RWPE2 (cell line): ENCODE measurements around the gene SORCS2.

Source experiments
- ATAC-seq: fragments of 200-7000 bp; cut with Tn5 transposase; 3 replicates; pipeline ENCODE4 v1.9.1; 2021; ENCODE audit warnings: low read depth
- DNase-seq: peaks from one replicate; pipeline ENCODE4 v3.0.0-alpha.2; 2020; ENCODE audit warnings: low spot score
- H3K27ac ChIP-seq: fragments of 450-650 bp; 2 replicates; pipeline ENCODE4 v1.5.1; 2017; ENCODE audit warnings: mild to moderate bottlenecking; ENCODE audit not compliant: poor library complexity, severe bottlenecking
- H3K27me3 ChIP-seq: fragments of 250-450 bp; sonication (Bioruptor Pico); 2 replicates; pipeline ENCODE4 v1.5.1; 2021; ENCODE audit warnings: mild to moderate bottlenecking, moderate library complexity; ENCODE audit not compliant: insufficient read depth, poor library complexity, severe bottlenecking
- H3K36me3 ChIP-seq: fragments of 250-450 bp; sonication (Bioruptor Pico); 2 replicates; pipeline ENCODE4 v1.5.1; 2020; ENCODE audit warnings: low read depth, mild to moderate bottlenecking, moderate library complexity
- H3K4me1 ChIP-seq: fragments of 250-450 bp; sonication (Bioruptor Pico); 2 replicates; pipeline ENCODE4 v1.5.1; 2021; ENCODE audit warnings: mild to moderate bottlenecking, moderate library complexity; ENCODE audit not compliant: insufficient read depth, poor library complexity, severe bottlenecking
- H3K4me3 ChIP-seq: fragments of 250-450 bp; sonication (Bioruptor Pico); 2 replicates; pipeline ENCODE4 v1.5.1; 2021; ENCODE audit warnings: mild to moderate bottlenecking, moderate library complexity; ENCODE audit not compliant: severe bottlenecking
- H3K9me3 ChIP-seq: fragments of 250-450 bp; sonication (Bioruptor Pico); 2 replicates; pipeline ENCODE4 v1.5.1; 2021; ENCODE audit warnings: mild to moderate bottlenecking, moderate library complexity; ENCODE audit not compliant: severe bottlenecking
- TF ChIP-seq, protein P1 (sequence below): fragments of 450-650 bp; IDR thresholded peaks from one replicate; pipeline ENCODE4 v1.5.1; 2017; ENCODE audit warnings: mild to moderate bottlenecking, moderate library complexity; ENCODE audit not compliant: poor library complexity, severe bottlenecking

The SORCS2 gene

DNA sequence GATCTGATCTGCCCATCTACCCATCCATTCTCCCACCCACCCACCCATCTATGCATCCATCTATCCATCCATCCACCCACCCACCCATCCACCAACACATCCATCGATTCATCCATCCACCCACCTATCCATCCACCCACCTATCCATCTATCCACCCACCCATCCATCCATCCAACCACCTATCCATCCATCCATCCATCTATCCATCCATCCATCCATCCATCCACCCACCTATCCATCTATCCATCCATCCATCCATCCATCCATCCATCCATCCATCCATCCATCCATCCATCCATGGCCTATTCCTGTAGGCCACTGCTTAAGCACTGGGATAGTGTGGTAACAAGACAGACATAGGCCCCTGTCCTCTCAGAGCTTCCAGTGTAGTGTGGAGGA, 69.8 kb downstream of the SORCS2 start:
- no peak overlapping the region for H3K27ac ChIP-seq
- no peaks in the 10 kb centered on the region for H3K27me3 ChIP-seq
- TF ChIP-seq, protein P1, sequence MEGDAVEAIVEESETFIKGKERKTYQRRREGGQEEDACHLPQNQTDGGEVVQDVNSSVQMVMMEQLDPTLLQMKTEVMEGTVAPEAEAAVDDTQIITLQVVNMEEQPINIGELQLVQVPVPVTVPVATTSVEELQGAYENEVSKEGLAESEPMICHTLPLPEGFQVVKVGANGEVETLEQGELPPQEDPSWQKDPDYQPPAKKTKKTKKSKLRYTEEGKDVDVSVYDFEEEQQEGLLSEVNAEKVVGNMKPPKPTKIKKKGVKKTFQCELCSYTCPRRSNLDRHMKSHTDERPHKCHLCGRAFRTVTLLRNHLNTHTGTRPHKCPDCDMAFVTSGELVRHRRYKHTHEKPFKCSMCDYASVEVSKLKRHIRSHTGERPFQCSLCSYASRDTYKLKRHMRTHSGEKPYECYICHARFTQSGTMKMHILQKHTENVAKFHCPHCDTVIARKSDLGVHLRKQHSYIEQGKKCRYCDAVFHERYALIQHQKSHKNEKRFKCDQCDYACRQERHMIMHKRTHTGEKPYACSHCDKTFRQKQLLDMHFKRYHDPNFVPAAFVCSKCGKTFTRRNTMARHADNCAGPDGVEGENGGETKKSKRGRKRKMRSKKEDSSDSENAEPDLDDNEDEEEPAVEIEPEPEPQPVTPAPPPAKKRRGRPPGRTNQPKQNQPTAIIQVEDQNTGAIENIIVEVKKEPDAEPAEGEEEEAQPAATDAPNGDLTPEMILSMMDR, result no peak
- H3K4me3 ChIP-seq, result no peak overlapping the region
- H3K9me3 ChIP-seq, result no peaks in the 10 kb centered on the region
- DNase-seq (no peak), ATAC-seq (no peak)
- no peaks in the 10 kb centered on the region for H3K36me3 ChIP-seq
- H3K4me1 ChIP-seq, result peaks cover 17% of the 10 kb centered on the region

GRCh38 chr4:7263166-7263565, 70.8 kb downstream of the SORCS2 start:
- Histone ChIP-seq H3K27ac (peak overlapping the region; percentile 31), H3K36me3 (no peaks in the 10 kb centered on the region), H3K27me3 (no peaks in the 10 kb centered on the region), H3K4me3 (no peak overlapping the region), H3K4me1 (peaks cover 17% of the 10 kb centered on the region), H3K9me3 (no peaks in the 10 kb centered on the region)
- ATAC-seq (peak; percentile 63), DNase-seq (no peak)
- TF ChIP-seq, protein P1, result no peak

GRCh38 chr4:7264694-7265093, 72.4 kb downstream of the SORCS2 start:
- no peak for DNase-seq

DNA sequence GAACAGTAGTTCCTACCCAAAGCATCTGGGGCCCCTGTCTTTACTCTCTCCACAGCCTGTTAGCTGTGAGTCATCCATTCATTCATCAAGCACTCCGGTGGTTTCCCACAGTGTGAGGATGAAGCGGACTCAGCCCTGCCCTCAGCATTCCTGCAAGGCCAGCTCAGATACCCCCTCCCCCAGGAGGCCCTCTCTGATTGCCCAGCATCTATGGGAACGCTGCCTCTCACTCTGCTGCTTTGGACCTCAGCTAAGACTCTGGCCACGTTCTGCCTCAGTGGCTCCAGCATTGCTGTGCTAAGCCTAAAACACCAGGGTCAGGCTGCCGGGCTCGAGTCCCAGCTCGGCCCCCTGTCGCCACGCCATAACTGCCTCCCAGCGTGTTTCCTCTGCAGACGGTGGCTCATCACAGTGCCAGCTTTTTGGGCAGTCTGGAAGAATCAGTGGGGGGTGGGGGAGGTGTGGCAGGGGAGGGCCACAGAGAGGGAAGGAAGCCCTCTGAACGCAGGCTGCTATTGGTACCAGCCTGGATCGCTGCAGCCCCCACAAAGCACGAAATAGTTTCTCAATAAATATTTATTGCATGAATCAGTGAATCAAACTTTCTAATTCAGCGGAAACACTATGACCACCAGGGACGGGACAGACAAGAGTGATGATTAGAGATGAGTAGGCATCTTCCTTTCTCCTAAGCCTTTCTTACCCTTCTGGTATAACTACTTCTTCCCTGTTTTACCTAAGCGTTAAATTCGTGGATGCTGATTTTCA, 74.4 kb downstream of the SORCS2 start:
- TF ChIP-seq, protein P1, result no peak
- Histone ChIP-seq H3K27ac (peak overlapping the region; percentile 10), H3K36me3 (no peaks in the 10 kb centered on the region), H3K27me3 (no peaks in the 10 kb centered on the region), H3K4me1 (peaks cover 17% of the 10 kb centered on the region), H3K9me3 (no peaks in the 10 kb centered on the region), H3K4me3 (no peak overlapping the region)
- ATAC-seq, result peak; percentile 88
- DNase-seq, result peak; percentile 83

More at GRCh38 chr4:7264694-7265093, 72.4 kb downstream of the SORCS2 start:
- no peak for ATAC-seq
- Histone ChIP-seq H3K4me3 (no peak overlapping the region), H3K36me3 (no peaks in the 10 kb centered on the region), H3K9me3 (no peaks in the 10 kb centered on the region), H3K27ac (no peak overlapping the region), H3K4me1 (peaks cover 17% of the 10 kb centered on the region), H3K27me3 (no peaks in the 10 kb centered on the region)
- TF ChIP-seq, protein P1, result no peak

- TF ChIP-seq, protein P1, result no peak
- Histone ChIP-seq H3K36me3 (no peaks in the 10 kb centered on the region), H3K9me3 (no peaks in the 10 kb centered on the region), H3K27me3 (no peaks in the 10 kb centered on the region), H3K4me3 (no peak overlapping the region), H3K4me1 (peaks cover 13% of the 10 kb centered on the region), H3K27ac (no peak overlapping the region)
- DNase-seq (no peak), ATAC-seq (no peak)
Measured at GRCh38 chr4:7267829-7268228, 75.5 kb downstream of the SORCS2 start.
